Stimulated activated CD4-positive, alpha-beta T cell treated with anti-CD3 and anti-CD28 coated beads, Interleukin-2, amount 100 ng/mL, for 24 hours (primary cell): ENCODE measurements around the gene POLH.
"Not testable (repeated sequence)": the region's sequence is repeated elsewhere in the genome, so short reads cannot be mapped to it uniquely, and the experiment has no call there.

Experiments
- DNase-seq, 2 donors: peaks; one replicate each; pipeline ENCODE4 v3.0.0-alpha.2; 2020

The POLH gene

GRCh38 chr6:43575772-43576551 lies at the start of gene POLH, which contains the start of gene XPO5:
Gene POLH, plus strand, starts transcription at chr6:43576185. Its CDS starts 6,135 bp downstream, at chr6:43582320.
Gene XPO5, minus strand, starts transcription at chr6:43576038. Its CDS starts 174 bp downstream, at chr6:43575864.
- DNase-seq: peak; percentile 93

GRCh38 chr6:43532201-43532600 lies 43.8 kb upstream of the POLH start:
- no peak for DNase-seq

GRCh38 chr6:43538986-43539385 lies 37.0 kb upstream of the POLH start:
- not testable (repeated sequence) for DNase-seq

DNA sequence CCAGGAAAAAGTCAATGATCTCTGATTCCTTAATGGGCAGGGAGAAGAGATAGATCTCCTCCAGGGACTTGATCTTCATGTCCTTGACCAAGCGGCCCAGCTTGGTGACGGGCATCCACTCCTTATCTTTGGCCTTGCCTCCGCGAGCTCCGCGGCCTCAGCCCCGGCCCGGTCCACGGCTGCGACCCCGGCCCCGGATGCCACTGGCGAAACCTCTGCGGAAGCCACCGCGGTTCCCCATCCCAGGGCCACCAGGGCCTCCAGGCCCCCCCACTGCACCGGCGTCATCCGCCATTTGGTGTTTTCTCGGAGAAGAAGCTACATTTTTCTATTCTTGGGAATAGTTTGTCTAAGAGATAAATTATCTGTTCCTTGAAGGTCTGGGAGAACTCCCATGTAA lies 36.6 kb upstream of the POLH start:
- not testable (repeated sequence) for DNase-seq

DNA sequence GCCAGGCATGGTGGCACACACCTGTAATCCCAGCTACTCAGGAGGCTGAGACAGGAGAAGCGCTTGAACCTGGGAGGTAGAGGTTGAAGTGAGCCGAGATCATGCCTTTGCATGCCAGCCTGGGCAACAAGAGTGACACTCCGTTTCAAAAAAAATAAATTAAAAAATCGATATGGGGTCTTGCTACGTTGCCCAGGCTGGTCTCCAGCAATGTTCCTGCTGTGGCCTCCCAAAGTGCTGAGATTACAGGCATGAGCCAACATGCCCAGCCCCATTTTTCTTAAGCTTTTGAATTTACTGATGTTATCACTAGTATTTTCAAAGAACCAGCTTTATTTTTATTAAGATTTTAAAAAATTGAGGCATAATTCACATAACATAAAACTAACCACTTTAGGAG lies 35.5 kb upstream of the POLH start:
- DNase-seq: no peak

DNA sequence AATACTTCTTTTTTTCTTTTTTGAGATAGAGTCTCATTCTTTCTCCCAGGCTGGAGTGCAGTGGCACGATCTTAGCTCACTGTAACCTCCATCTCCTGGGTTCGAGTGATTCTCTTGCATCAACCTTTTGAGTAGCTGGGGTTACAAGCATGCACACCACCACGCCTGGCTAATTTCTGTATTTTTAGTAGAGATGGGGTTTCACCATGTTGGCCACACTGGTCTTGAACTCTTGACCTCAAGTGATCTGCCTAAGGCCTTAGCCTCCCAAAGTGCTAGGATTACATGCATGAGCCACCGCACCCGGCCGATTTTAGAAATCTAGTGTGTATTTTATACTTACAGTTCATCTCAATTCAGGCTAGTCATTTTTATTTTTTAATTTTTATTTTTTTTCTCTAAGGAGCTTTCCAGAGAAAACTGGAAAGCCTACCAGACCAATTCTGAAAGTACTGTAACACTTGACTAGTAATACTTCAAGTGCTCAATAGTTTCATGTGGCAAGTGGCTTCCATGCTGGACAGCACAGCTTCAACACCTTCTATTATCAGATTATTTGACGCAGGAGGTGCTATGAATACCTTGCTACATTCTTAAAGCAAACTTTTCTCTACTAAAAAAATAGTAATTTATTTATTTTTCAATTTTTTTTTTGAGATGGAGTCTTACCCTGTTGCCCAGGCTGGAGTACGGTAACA lies 34.1 kb upstream of the POLH start:
- no peak for DNase-seq

GRCh38 chr6:43544461-43544860 lies 31.5 kb upstream of the POLH start:
- DNase-seq: no peak

GRCh38 chr6:43547222-43547621 lies 28.8 kb upstream of the POLH start:
- DNase-seq: no peak

DNA sequence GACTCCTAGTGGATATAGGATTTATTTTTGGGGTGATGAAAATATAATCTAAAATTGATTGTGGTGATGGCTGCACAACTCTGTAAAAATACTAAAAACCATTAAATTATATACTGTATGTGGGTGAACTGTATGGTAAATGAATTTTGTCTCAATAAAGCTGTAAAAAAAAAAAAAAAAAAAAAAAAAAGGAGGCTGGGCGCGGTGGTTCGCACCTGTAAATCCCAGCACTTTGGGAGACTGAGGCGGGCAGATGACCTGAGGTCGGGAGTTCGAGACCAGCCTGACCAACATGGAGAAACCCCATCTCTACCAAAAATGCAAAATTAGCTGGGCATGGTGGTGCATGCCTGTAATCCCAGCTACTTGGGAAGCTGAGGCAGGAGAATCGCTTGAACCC lies 18.4 kb upstream of the POLH start:
- DNase-seq: not testable (repeated sequence)

GRCh38 chr6:43559328-43559727 lies 16.7 kb upstream of the POLH start:
- DNase-seq: no peak

DNA sequence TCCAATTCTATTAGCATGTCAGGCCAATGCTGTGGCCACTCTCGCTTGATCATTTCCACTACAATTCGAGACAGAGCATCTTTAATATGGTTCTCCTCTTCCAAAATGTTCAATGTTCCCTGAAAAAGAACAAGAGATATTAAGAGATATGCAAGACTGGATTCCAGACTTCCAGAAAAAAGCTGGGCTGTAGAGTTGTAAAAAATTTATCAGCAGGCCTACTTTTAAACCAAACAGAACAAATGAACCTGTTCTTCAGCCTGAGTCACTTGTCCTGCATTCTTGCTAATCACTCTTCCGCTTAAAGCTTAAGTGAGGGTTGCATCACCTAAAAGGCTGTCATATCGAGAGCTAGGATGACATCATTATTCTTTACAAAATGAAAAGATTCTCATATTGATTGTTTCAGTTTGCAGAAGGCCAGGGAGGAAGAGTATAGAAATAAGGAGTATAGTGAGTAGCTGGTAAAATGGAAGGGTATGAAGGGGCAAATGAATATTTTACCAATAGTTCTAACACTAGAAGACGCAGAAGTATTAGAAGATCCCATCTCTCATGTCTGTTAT lies 5.0 kb upstream of the POLH start:
- no peak for DNase-seq

GRCh38 chr6:43572015-43572414 lies 4.0 kb upstream of the POLH start:
- no peak for DNase-seq

GRCh38 chr6:43575105-43575771 lies 747 bp upstream of the POLH start:
- peak; percentile 56 to 57 for DNase-seq

DNA sequence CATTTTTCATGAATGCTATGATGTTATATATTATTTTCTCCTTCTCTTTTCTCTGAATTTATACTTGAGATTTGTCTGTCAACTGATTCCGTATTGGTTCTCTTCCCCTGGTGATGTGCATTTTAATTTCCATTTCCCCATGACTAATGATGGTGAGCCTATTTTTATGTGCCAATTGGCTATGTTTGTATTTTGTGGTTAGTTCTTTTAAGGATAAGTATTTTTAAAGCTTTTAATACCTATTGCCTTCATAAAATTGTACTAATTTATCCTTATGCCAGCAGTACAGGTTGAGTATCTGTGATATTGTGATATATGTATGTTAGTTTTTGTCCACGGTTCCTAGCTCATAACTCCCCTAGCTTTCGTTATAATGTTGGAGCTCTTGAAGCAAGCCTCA lies 2.8 kb downstream of the POLH start:
- no peak for DNase-seq

DNA sequence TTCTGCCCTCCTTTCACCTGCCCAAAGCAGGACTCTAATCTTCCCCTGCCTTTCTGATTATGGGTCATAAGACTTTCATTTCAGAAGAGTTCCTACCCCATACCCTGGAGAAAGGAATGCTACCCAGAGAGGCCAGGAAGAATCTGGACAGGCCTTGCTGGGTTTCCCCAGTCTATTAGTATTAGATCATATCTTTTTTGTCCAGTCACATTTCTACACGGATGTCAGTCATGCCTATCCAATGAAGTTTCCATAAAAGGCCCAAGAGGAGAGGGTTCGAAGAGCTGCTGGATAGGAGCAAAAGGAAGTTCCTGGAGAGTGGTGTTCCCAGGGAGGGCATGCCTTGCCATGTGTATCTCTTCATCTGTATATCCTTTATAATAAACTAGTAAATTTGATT lies 3.2 kb downstream of the POLH start:
- no peak for DNase-seq

DNA sequence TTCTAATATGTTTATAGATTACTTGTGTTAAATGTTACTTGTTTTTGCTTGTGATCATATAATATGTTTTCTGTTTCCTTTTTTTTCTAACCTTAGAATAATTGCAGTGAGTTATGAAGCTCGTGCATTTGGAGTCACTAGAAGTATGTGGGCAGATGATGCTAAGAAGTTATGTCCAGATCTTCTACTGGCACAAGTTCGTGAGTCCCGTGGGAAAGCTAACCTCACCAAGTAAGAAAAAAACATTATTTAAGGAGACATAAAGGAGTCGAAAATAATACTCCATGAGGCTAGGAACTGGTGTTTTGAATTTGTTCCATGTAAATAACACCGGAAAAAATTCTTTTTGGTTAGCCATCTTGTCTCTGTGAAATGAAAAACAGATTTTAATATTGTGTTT lies 6.9 kb downstream of the POLH start:
- no peak for DNase-seq

GRCh38 chr6:43584892-43585570 lies 9.0 kb downstream of the POLH start:
- no peak for DNase-seq

- no peak for DNase-seq
Observed at GRCh38 chr6:43588194-43588593, 12.2 kb downstream of the POLH start.

DNA sequence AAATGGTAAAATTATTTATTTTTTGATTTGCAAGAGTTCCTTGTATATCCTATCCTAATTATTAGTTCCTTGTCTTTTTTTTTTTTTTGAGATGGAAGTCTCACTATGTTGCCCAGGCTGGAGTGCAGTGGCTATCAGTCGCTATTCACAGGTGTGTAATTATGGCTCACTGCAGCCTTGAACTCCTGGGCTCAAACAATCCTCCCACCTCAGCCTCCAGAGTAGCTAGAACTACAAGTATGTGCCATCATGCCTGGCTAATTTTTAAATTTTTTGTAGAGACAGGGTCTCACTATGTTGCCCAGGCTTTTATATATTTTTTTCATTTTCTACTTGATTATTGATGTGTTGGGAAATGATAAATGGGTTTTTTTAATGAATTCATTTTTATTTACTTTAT lies 13.6 kb downstream of the POLH start:
- not testable (repeated sequence) for DNase-seq

GRCh38 chr6:43593938-43594337 lies 18.0 kb downstream of the POLH start:
- DNase-seq: no peak

GRCh38 chr6:43600595-43600994 lies 24.6 kb downstream of the POLH start:
- DNase-seq: no peak

DNA sequence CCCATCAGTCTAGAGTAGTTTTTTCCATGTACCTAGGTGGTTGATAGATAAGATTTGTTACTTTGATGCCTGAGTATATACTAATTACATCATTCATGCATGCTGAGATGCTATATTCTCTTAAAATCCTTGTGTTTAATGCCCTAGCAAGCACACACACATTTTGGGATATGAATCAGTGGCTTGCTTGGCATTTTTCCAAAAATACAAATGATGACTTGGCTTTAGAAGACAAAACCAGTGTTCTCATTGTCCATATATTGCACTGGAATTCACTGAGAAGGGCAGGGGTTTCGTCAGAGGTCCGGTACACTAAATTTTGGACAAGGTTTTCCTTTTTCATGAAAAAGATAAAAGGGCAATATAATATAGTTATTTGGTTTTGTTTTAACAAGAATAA lies 28.2 kb downstream of the POLH start:
- no peak for DNase-seq

DNA sequence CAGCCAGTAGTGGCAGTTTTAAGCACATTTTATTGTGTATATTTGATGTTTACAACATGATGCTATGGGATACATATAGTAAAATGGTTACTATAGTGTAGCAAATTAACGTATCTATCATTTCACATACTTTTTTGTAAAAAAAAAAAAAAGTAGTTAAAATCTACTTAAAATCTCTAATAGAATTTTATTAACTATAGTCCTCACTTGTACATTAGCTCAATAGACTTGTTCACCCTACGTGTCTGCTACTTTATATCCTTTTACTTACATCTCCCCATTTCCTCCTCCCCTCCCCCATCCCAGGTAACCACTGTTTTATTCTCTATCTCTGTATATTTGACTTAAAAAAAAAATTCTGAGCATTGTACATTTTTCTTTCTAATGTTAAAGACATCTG lies 30.0 kb downstream of the POLH start:
- DNase-seq: no peak
